Measurements from ENCODE around the gene LYPD8. TPM values are rescaled to one million over a fixed set of nuclear protein-coding genes. Genes with fewer than 3 reads are reported as not detected.
"Not testable (repeated sequence)": the region's sequence is repeated elsewhere in the genome, so short reads cannot be mapped to it uniquely, and the experiment has no call there.

Gene LYPD8
- total RNA-seq, result 100 to 1,000 TPM in 1 of 2 donors, 10 to 100 TPM in 1; 40.8 to 310 TPM

DNA sequence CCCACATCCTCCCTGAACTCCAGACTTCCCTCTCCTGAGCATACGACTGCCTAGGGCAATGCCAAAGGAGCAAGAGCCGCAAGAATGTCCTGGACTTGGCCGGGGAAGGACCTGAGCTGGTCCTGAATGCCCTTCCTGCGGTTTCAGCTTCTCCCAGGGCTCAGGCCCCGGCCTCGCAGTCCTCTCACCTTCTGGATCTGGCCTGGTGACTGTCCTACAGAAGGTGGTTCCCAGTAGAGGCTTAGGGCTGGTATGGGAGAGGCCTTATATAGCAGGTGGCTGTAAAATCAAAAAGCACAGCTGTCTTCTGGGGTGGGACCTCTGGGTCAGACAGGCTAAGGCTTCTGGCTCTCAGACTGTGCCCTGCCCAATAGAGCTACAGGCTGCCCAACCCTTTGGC lies at the start of gene LYPD8:
TSS of gene LYPD8 (minus strand) at position 243 of the 400 bp plus-strand sequence. CDS start 4,678 bp downstream, outside the sequence.
- Histone ChIP-seq H3K27ac (peak within 1 kb of the TSS; percentile 67), H3K9me3 (no peaks in the 10 kb centered on the region), H3K9ac (ENCODE audit: low read depth in 2 of 2, low read length in 2 of 2) (peak within 1 kb of the TSS; percentile 26 to 48), H3K27me3 (no peaks in the 10 kb centered on the region), H3K4me1 (peaks cover 13% of the 10 kb centered on the region), H3K36me3 (no peaks in the 10 kb centered on the region), H3K4me3 (peak within 1 kb of the TSS; percentile 14)
- no peak for TF ChIP-seq CTCF (IDR thresholded peaks at IDR 0.05)
- DNase-seq, result peak; percentile 46
- intact Hi-C loops (cut with DNase I), result no loop called here

GRCh38 chr1:248804771-248805681 lies 49.5 kb upstream of the LYPD8 start:
- Histone ChIP-seq H3K4me3 (no peak overlapping the region), H3K9ac (ENCODE audit: low read depth in 2 of 2, low read length in 2 of 2) (peak overlapping the region in 1 of 2 donors; percentile 41), H3K27me3 (no peaks in the 10 kb centered on the region), H3K9me3 (no peaks in the 10 kb centered on the region), H3K27ac (peak overlapping the region; percentile 80), H3K36me3 (no peaks in the 10 kb centered on the region), H3K4me1 (peaks cover 10% of the 10 kb centered on the region)
- DNase-seq, result peak; percentile 45
- intact Hi-C loops (cut with DNase I), result no loop called here
- no peak for TF ChIP-seq CTCF (IDR thresholded peaks at IDR 0.05)

DNA sequence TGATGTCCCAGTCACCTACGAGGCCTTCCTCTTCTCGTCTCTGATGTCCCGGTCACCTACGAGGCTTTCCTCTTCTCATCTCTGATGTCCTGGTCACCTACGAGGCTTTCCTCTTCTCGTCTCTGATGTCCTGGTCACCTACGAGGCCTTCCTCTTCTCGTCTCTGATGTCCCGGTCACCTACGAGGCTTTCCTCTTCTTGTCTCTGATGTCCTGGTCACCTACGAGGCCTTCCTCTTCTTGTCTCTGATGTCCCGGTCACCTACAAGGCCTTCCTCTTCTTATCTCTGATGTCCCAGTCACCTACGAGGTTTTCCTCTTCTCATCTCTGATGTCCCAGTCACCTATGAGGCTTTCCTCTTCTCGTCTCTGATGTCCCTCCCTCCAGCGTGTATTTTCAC lies 47.9 kb upstream of the LYPD8 start:
- H3K4me3 ChIP-seq; H3K27me3 ChIP-seq; intact Hi-C loops (cut with DNase I); DNase-seq; H3K27ac ChIP-seq; H3K9ac ChIP-seq (ENCODE audit: low read depth in 2 of 2, low read length in 2 of 2); H3K36me3 ChIP-seq; H3K9me3 ChIP-seq: not testable (repeated sequence)
- H3K4me1 ChIP-seq, result peaks cover 10% of the 10 kb centered on the region

DNA sequence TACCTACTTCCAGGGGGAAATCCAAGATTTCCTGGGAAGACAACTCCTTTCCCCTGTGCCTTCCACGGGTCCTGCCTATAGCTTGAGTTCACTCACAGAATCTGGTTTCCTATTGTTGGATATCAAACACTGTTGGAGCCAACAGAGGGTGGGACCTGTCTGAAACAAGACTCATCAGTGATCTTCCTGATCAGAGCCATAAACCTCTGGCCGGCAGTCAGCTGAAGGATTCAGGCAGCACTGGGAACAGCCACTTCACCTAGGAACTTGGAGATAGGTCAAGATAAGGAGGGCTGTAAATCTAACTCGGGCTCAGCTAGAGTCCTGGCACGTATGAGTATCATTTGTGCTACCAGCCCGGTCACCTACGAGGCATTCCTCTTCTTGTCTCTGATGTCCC lies 46.9 kb upstream of the LYPD8 start:
- DNase-seq, result peak; percentile 67
- Histone ChIP-seq H3K4me1 (peaks cover 10% of the 10 kb centered on the region), H3K9me3 (no peaks in the 10 kb centered on the region), H3K27me3 (no peaks in the 10 kb centered on the region), H3K9ac (ENCODE audit: low read depth in 2 of 2, low read length in 2 of 2) (no peak overlapping the region), H3K27ac (peak overlapping the region; percentile 44), H3K4me3 (no peak overlapping the region), H3K36me3 (no peaks in the 10 kb centered on the region)
- TF ChIP-seq CTCF (IDR thresholded peaks at IDR 0.05), result no peak
- intact Hi-C loops (cut with DNase I), result no loop called here

DNA sequence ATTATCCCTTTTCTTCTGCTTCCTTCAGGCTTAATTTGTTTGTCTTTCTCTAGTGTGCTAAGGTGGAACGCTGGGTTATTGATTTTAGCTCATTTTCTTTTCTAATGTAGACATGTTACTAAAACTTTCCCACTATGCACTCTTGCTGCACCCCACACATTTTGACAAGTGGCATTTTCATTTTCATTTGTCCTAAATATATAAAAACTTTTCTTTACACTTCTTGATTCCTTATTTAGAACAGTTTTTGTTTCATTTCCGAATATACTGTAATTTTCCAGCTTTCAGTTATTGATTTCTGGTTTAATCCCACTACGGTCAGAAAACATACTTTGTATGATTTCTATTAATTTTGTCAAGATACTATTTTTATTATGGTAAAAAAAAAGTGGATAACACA lies 44.9 kb upstream of the LYPD8 start:
- Histone ChIP-seq H3K36me3 (no peaks in the 10 kb centered on the region), H3K4me1 (peaks cover 8% of the 10 kb centered on the region), H3K9ac (ENCODE audit: low read depth in 2 of 2, low read length in 2 of 2) (no peak overlapping the region), H3K4me3 (no peak overlapping the region), H3K9me3 (no peaks in the 10 kb centered on the region), H3K27ac (no peak overlapping the region), H3K27me3 (no peaks in the 10 kb centered on the region)
- no peak for DNase-seq
- no peak for TF ChIP-seq CTCF (IDR thresholded peaks at IDR 0.05)
- intact Hi-C loops (cut with DNase I), result no loop called here

DNA sequence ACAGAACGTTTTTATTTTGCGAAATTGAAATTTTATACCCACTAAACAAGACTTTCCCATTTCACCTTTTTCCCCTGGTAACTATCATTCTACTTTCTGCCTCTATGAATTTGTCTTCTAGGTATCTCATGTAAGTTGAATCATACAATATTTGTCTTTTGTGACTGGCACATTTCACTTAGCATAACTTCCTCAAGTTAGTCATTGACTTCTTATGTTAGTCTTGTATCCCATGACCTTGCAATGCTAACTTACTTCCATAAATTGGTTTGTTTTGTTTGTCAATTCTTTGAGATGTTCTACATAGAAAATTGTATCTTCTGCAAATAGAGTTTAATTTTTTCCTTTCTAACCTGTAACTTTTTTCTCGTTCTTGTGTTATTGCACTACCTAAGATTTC lies 43.2 kb upstream of the LYPD8 start:
- no peaks in the 10 kb centered on the region for H3K36me3 ChIP-seq
- no peaks in the 10 kb centered on the region for H3K27me3 ChIP-seq
- no peak for DNase-seq
- no peaks in the 10 kb centered on the region for H3K4me1 ChIP-seq
- H3K9me3 ChIP-seq, result no peaks in the 10 kb centered on the region
- no peak for TF ChIP-seq CTCF (IDR thresholded peaks at IDR 0.05)
- no peak overlapping the region for H3K9ac ChIP-seq (ENCODE audit: low read depth in 2 of 2, low read length in 2 of 2)
- intact Hi-C loops (cut with DNase I), result no loop called here
- H3K4me3 ChIP-seq, result no peak overlapping the region
- H3K27ac ChIP-seq, result no peak overlapping the region

- intact Hi-C loops (cut with DNase I); H3K9ac ChIP-seq (ENCODE audit: low read depth in 2 of 2, low read length in 2 of 2); H3K4me3 ChIP-seq; H3K4me1 ChIP-seq; H3K9me3 ChIP-seq; H3K27me3 ChIP-seq; DNase-seq; H3K27ac ChIP-seq; H3K36me3 ChIP-seq: not testable (repeated sequence)
These were observed 39.1 kb upstream of the LYPD8 start for GRCh38 chr1:248794663-248795062.

Measured in colonic mucosa (tissue), 4 donors.